ENCODE results near the gene TNK1. TPM values are rescaled to one million over a fixed set of nuclear protein-coding genes. Genes with fewer than 3 reads are reported as not detected.

The TNK1 gene
- total and polyA plus RNA-seq, 2 donors (not counting 3 experiments of a cell fraction or from before 2014, with no cell fraction given), result 0.22 to 0.58 TPM

- Histone ChIP-seq H3K4me3 (replicated peaks in 1 of 3; ENCODE audit: insufficient read depth in 1 of 3, low read depth in 1 of 3, low read length in 3 of 3) (no peak overlapping the region), H3K9me3 (replicated peaks; ENCODE audit: control insufficient read depth, insufficient read depth, low read length) (no peaks in the 10 kb centered on the region), H3K27ac (ENCODE audit: insufficient read depth, low read depth, low read length) (no peak overlapping the region), H3K4me1 (ENCODE audit: control insufficient read depth, extremely low read depth, insufficient read depth, low read length) (no peaks in the 10 kb centered on the region), H2AFZ (ENCODE audit: low read depth, low read length) (no peak overlapping the region), H3K79me2 (ENCODE audit: control insufficient read depth, insufficient read depth, low read length) (no peaks in the 10 kb centered on the region), H3K9me1 (replicated peaks; ENCODE audit: control insufficient read depth, extremely low read depth, insufficient read depth, low read length) (no peaks in the 10 kb centered on the region), H3K9ac (replicated peaks; ENCODE audit: extremely low read depth, insufficient read depth, low read length) (no peak overlapping the region), H3K27me3 (ENCODE audit: control insufficient read depth in 2 of 2, insufficient read depth in 2 of 2, low read length in 2 of 2) (no peaks in the 10 kb centered on the region), H3K4me2 (ENCODE audit: insufficient read depth, low read length) (no peak overlapping the region), H4K20me1 (replicated peaks; ENCODE audit: control insufficient read depth, extremely low read depth, insufficient read depth, low read length) (no peaks in the 10 kb centered on the region), H3K36me3 (ENCODE audit: control insufficient read depth in 2 of 2, extremely low read depth in 1 of 2, insufficient read depth in 2 of 2, low read length in 2 of 2) (peaks cover 0 to 17% of the 10 kb centered on the region in 2 experiments)
- no peak for FAIRE-seq
- no TSS peak for BruUV-seq (replicated peaks)
- dilution Hi-C loops (cut with MboI; ENCODE audit: extremely low pct_ligation_motif_present, low sequenced_read_pairs), result no loop called here
- POLR2A ChIA-PET, result interaction anchor here (0.5 kb wide), 1 partner anchor 196 kb away, joined by 6 read pairs; no protein-coding TSS in a partner anchor
- intact Hi-C loops (cut with micrococcal nuclease), result no loop called here
- DNase-seq (ENCODE audit: low read depth, low spot score), result no peak
- CTCF ChIA-PET, result no interaction called here
- no peak for TF ChIP-seq MAX (IDR thresholded peaks at IDR 0.05; ENCODE audit: insufficient read depth, insufficient read length)
- no peak for TF ChIP-seq POLR2AphosphoS5 (IDR thresholded peaks at IDR 0.05; ENCODE audit: insufficient read depth, low read depth, low read length)
- TF ChIP-seq POLR2A (IDR thresholded peaks at IDR 0.05; ENCODE audit: low read depth, low read length), result no peak
- TF ChIP-seq MYC (IDR thresholded peaks at IDR 0.05; ENCODE audit: low read depth, low read length), result no peak
- no peak for TF ChIP-seq FOS (IDR thresholded peaks at IDR 0.05; ENCODE audit: borderline replicate concordance, insufficient read depth, low read length)
- TF ChIP-seq JUN (IDR thresholded peaks at IDR 0.05; ENCODE audit: borderline replicate concordance, insufficient read depth, insufficient read length, low read depth), result no peak
- no peak for TF ChIP-seq EZH2 (IDR thresholded peaks at IDR 0.05; ENCODE audit: borderline replicate concordance, low read depth, low read length, severe bottlenecking)
- TF ChIP-seq GATA2 (IDR thresholded peaks at IDR 0.05; ENCODE audit: insufficient read depth, insufficient read length, low read depth, low read length), result no peak
- TF ChIP-seq, protein P1, sequence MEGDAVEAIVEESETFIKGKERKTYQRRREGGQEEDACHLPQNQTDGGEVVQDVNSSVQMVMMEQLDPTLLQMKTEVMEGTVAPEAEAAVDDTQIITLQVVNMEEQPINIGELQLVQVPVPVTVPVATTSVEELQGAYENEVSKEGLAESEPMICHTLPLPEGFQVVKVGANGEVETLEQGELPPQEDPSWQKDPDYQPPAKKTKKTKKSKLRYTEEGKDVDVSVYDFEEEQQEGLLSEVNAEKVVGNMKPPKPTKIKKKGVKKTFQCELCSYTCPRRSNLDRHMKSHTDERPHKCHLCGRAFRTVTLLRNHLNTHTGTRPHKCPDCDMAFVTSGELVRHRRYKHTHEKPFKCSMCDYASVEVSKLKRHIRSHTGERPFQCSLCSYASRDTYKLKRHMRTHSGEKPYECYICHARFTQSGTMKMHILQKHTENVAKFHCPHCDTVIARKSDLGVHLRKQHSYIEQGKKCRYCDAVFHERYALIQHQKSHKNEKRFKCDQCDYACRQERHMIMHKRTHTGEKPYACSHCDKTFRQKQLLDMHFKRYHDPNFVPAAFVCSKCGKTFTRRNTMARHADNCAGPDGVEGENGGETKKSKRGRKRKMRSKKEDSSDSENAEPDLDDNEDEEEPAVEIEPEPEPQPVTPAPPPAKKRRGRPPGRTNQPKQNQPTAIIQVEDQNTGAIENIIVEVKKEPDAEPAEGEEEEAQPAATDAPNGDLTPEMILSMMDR (IDR thresholded peaks at IDR 0.05; ENCODE audit: extremely low read depth in 1 of 2, insufficient read depth in 1 of 2, low read depth in 1 of 2, low read length in 2 of 2), result no peak
Measured at GRCh38 chr17:7413346-7413985, 32.6 kb downstream of the TNK1 start.
